Measurements from ENCODE around the gene PCDHGB6. TPM values are rescaled to one million over a fixed set of nuclear protein-coding genes. Genes with fewer than 3 reads are reported as not detected.
"Not testable (repeated sequence)": the region's sequence is repeated elsewhere in the genome, so short reads cannot be mapped to it uniquely, and the experiment has no call there.

The PCDHGB6 gene
- total RNA-seq, 1 donor from 2014 or later, result 3.6 TPM

GRCh38 chr5:141366016-141366896, 41.6 kb upstream of the PCDHGB6 start:
- no peak for DNase-seq (ENCODE audit: low read depth)

GRCh38 chr5:141369994-141370848, 37.6 kb upstream of the PCDHGB6 start, which contains the start of gene PCDHGB3:
Gene PCDHGB3, plus strand, starts transcription at chr5:141370242. Its CDS starts 153 bp downstream, at chr5:141370395.
- H3K36me3 ChIP-seq (ENCODE audit: control insufficient read depth, insufficient read depth, low read length), result no peaks in the 10 kb centered on the region
- no peak within 1 kb of the TSS for H3K4me3 ChIP-seq (ENCODE audit: low read depth, low read length)
- peaks cover 33% of the 10 kb centered on the region for H3K27me3 ChIP-seq (ENCODE audit: control insufficient read depth, insufficient read depth, low read length)
- no peak for TF ChIP-seq CTCF (IDR thresholded peaks at IDR 0.05; ENCODE audit: insufficient read depth, low read length, poor library complexity, severe bottlenecking)
- DNase-seq (ENCODE audit: low read depth), result no peak

More at GRCh38 chr5:141366016-141366896, 41.6 kb upstream of the PCDHGB6 start:
- H3K27me3 ChIP-seq (ENCODE audit: control insufficient read depth, insufficient read depth, low read length), result peaks cover 36% of the 10 kb centered on the region
- H3K4me3 ChIP-seq (ENCODE audit: low read depth, low read length), result no peak overlapping the region
- H3K36me3 ChIP-seq (ENCODE audit: control insufficient read depth, insufficient read depth, low read length), result no peaks in the 10 kb centered on the region
- TF ChIP-seq CTCF (IDR thresholded peaks at IDR 0.05; ENCODE audit: insufficient read depth, low read length, poor library complexity, severe bottlenecking), result no peak

GRCh38 chr5:141371572-141372475, 36.0 kb upstream of the PCDHGB6 start:
- H3K27me3 ChIP-seq (ENCODE audit: control insufficient read depth, insufficient read depth, low read length), result peaks cover 21% of the 10 kb centered on the region
- no peak for DNase-seq (ENCODE audit: low read depth)
- H3K36me3 ChIP-seq (ENCODE audit: control insufficient read depth, insufficient read depth, low read length), result no peaks in the 10 kb centered on the region
- no peak for TF ChIP-seq CTCF (IDR thresholded peaks at IDR 0.05; ENCODE audit: insufficient read depth, low read length, poor library complexity, severe bottlenecking)
- no peak overlapping the region for H3K4me3 ChIP-seq (ENCODE audit: low read depth, low read length)

- no peak within 1 kb of the TSS for H3K4me3 ChIP-seq (ENCODE audit: low read depth, low read length)
- TF ChIP-seq CTCF (IDR thresholded peaks at IDR 0.05; ENCODE audit: insufficient read depth, low read length, poor library complexity, severe bottlenecking), result peak; percentile 34
- DNase-seq (ENCODE audit: low read depth), result no peak
- H3K36me3 ChIP-seq (ENCODE audit: control insufficient read depth, insufficient read depth, low read length), result no peaks in the 10 kb centered on the region
- peaks cover 21% of the 10 kb centered on the region for H3K27me3 ChIP-seq (ENCODE audit: control insufficient read depth, insufficient read depth, low read length)
Observed at GRCh38 chr5:141373673-141374317, 34.0 kb upstream of the PCDHGB6 start, which contains the start of gene PCDHGA6. Gene PCDHGA6, plus strand, starts transcription at chr5:141373891. Its CDS starts 193 bp downstream, at chr5:141374084.

GRCh38 chr5:141374627-141375026, 33.2 kb upstream of the PCDHGB6 start:
- Histone ChIP-seq H3K27me3 (ENCODE audit: control insufficient read depth, insufficient read depth, low read length) (peaks cover 21% of the 10 kb centered on the region), H3K36me3 (ENCODE audit: control insufficient read depth, insufficient read depth, low read length) (no peaks in the 10 kb centered on the region), H3K4me3 (ENCODE audit: low read depth, low read length) (no peak overlapping the region)
- no peak for DNase-seq (ENCODE audit: low read depth)
- no peak for TF ChIP-seq CTCF (IDR thresholded peaks at IDR 0.05; ENCODE audit: insufficient read depth, low read length, poor library complexity, severe bottlenecking)

- H3K4me3 ChIP-seq (ENCODE audit: low read depth, low read length); DNase-seq (ENCODE audit: low read depth); H3K36me3 ChIP-seq (ENCODE audit: control insufficient read depth, insufficient read depth, low read length): not testable (repeated sequence)
- peaks cover 20% of the 10 kb centered on the region for H3K27me3 ChIP-seq (ENCODE audit: control insufficient read depth, insufficient read depth, low read length)
Observed at GRCh38 chr5:141375444-141376155, 32.2 kb upstream of the PCDHGB6 start.
